ENCODE results near the gene C20orf144.

Gene C20orf144

DNA sequence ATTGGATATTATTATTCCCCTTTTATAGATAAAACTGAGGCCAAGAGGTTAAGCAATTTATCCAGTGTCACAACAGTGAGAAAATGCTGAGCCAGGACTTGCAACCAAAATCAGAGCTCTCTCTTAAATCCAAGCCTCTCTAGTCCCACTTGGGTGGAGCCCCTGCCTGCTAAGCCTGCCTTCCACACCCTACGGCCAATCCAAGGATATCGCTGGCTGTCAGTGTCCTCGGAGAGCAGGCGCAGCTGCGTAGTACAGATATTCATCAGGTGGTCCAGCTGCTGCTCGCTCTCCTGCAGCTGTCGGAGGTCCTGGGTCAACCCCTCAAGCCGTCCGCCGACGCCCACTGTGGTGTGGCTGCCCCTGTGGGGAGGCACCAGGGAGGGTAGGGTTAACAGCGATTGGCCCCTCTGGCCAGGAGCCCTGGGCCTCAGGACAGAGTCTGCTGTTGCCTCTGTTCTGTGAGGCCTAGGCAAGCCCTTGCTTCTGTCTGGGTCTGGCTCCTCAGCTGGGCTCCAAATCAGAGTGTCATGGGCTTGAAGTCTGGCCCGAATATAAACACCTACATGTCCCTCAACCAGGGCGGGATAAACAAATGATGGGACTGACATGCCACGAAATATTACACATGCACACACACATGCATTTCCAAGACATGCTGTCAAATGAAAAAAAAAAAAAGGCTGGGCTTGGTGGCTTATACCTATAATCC lies 16.0 kb downstream of the C20orf144 start:
- DNase-seq = no peak

DNA sequence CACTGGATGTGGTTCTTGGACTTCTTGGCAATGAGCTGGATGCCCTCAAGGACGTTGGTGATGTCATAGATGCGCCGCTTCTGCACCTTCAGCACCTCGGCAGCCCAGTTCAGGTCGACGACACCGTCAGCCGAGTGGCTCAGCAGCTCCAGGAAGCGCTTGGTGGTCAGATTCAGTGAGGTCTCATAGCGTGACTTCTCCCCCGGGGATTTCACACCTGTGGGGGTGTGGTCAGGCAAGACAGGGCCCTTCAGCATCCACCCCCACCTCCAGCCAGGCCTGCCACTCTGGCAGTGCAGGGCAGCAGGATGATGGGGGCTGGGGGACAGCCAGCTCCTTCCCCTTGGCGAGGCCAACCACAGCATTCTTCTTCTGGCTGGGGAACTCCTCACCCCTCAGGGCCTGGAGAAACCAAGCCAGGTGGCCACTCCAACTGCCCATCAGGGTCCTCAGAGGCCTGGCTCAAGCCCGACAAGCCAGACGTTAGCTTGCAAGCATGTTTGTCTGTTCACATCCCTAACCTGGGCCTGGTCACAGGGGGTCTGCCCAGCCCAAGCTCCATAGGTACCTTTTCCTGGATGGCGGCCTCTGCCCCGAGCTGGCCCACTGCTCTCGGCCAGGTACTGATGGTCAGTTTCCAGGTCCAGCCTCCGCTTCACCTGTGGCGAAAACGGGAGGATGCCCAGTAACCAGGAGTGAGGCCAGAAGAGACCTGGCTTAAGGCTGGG lies 17.8 kb downstream of the C20orf144 start:
- no peak for DNase-seq

DNA sequence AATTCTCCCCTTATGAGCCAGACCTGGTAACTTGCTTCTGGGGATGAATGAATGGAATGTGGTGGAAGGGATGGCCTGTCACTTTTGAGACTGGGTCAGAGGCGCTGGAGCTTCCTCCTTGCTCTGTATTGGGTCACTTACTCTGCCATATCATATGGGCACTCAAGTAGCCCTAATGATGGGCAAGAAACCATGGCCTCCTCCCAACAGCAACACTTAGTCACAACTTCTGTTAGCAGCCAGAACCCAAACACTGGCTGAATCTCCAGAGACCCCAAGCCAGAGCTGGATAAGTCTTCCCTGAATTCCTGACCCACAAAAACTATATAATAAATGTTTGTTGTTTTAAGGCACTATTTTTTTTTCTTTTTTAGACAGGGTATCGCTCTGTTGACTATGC lies 18.6 kb downstream of the C20orf144 start:
- DNase-seq = peak; percentile 41

GRCh38 chr20:33681288-33681687 lies 19.2 kb downstream of the C20orf144 start:
- no peak for DNase-seq

DNA sequence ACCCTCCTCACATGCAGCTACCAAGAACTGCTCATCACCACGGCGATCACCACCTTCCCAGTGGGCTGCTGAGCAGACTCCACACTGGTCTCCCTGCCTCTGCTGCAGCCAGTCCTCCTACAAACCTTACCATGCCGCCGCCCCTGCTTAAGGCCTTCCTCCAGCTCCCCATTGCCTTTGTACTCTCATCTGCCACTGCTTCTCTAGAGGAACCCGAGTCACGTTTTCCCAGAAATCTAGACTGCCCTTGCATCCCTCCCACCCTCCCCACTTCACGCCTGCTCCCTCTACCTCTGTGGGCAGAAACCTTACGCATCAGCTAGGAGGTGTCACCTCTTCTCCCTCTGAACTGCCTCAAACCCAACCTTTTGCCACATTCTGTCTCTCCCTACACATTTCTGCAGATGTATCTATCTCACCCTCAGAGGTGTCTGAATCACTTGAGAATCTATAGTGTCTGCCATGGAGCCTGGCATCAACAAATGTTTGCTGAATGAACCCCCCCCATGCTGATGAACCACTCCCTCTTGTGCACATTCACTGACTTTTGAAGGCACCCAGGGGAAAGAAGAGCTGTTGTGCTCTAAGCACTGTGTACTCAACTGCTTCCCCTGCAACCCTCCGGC lies 19.7 kb downstream of the C20orf144 start:
- no peak for DNase-seq

- DNase-seq = no peak
These were observed 22.6 kb downstream of the C20orf144 start for GRCh38 chr20:33684533-33685327.

DNA sequence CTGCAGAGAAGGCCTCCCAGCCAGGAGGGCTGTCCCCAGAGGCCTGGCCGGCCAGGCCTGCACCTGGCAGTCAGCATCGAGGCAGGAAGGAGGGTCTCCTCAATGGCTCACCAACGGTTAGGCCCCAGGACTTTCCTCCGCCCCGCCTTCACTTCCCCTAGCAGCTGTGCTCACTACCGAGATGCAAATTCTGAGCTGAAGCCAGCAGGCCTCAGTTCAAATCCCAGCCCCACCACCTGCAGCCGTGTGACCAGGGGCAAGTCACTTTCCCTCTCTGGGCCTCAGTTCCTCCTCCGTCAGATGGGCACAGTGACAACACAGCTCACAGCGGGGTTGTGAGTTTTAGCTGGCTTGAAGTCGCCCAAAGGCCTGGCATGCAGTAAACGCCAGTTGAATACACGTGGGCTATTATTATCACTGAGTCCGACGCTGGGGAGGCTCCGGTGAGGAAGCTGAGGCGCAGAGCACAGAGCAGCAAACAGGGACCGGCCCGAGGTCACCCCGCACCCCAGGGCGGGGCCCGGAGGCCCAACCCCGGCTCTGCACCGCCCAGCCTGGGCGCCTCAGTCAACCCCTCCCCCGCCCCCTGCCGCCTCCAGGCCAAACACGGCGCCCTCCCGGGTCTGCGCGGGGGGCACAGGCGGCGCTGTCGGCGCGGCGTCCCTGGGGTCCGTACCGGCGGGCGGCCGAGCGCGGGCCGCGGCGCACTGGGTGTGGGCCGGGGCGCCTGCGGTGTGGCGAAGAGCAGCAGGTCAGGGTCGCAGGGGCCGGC lies 23.4 kb downstream of the C20orf144 start:
- DNase-seq = peak; percentile 36

DNA sequence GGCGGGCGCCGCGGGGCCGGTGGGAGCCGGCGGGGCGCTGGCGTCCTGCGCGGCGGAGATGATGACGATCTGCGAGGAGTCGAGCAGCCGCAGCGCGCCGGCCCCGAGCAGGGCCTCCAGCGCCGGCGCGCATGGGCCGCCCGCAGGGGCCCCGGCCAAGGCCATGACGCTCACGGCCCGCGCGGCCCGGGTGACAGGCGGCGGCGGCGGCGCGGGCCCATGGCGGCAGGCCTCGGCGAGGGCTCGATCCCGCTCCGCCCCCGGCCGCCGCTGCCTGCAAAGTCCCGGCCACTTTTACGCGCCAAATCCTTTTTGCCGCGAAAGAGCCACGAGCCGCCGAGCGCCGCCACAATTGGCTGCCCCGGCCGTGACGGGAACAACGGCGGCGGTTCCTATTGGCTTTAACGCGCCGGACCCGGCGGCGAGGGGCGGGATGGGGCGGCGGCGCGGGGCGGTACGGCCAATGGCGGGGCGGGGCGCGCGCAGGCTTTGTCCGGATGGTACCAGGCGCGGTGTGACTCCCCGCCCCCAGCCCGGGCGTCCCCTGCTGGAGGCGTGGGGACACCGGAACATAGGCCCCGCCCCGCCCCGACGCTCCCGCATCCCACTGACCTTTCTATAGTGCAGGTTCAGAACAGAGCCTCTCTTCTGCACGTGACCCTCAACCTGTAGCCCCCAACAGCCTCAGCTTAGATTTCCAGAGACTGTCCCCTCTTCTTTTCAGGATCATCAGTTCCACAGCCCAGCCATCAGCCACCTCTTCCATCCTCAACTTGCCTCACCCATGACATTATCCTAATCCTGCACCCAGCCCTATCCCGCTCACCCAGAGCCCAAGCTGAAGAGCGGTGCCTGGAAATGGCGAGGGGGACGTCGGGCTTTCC lies 24.2 kb downstream of the C20orf144 start, which contains the start of gene E2F1:
Gene E2F1 (minus strand): TSS at position 286 of the 884 bp plus-strand sequence. CDS start 121 bp downstream, at position 165.
- DNase-seq = peak; percentile 95

- DNase-seq = no peak
These were observed 24.8 kb downstream of the C20orf144 start for GRCh38 chr20:33686984-33687366.

GRCh38 chr20:33687370-33687915 lies 25.3 kb downstream of the C20orf144 start:
- DNase-seq = no peak

GRCh38 chr20:33687993-33688937 lies 26.1 kb downstream of the C20orf144 start:
- DNase-seq = no peak

- no peak for DNase-seq
These were observed 26.9 kb downstream of the C20orf144 start for GRCh38 chr20:33688938-33689424.

GRCh38 chr20:33689493-33689892 lies 27.4 kb downstream of the C20orf144 start:
- no peak for DNase-seq

DNA sequence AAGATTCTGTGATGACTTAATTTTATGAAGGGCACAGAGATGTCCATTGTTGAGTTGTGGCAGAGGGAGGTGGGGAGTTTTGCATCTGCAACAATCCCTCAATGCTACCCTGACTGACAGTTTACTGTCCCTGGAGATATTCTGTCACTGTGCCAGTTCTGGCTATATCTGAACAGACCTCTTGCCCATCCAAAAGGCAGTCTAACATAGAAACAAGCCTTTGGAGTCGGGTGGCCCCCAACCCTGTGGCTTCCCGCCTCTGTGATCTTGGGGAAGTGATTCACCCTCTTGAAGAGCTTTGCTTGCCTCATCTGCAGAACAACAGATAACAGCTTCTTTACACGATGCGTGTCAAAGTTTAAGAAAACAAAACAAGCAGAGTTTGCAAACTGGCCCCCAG lies 27.8 kb downstream of the C20orf144 start:
- DNase-seq = peak; percentile 55

DNA sequence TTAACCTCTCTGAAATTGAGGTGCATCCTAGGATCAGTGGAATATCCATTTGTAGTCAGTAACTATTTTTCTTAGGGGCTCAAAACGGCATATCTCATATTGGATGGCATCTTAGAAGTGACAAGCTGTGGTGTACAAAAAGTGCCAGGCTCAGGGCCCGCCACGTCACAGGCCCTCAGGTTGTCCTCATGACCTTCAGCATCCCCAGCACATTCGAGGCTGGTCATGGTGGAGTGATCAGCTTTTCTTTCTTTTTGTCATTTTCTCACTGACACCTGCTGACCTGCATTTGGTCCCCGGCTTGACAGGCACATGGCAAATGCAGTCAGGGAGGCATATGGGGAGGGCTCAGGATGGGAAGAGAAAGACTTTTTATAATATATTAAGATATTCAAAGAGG lies 31.2 kb downstream of the C20orf144 start:
- no peak for DNase-seq

DNA sequence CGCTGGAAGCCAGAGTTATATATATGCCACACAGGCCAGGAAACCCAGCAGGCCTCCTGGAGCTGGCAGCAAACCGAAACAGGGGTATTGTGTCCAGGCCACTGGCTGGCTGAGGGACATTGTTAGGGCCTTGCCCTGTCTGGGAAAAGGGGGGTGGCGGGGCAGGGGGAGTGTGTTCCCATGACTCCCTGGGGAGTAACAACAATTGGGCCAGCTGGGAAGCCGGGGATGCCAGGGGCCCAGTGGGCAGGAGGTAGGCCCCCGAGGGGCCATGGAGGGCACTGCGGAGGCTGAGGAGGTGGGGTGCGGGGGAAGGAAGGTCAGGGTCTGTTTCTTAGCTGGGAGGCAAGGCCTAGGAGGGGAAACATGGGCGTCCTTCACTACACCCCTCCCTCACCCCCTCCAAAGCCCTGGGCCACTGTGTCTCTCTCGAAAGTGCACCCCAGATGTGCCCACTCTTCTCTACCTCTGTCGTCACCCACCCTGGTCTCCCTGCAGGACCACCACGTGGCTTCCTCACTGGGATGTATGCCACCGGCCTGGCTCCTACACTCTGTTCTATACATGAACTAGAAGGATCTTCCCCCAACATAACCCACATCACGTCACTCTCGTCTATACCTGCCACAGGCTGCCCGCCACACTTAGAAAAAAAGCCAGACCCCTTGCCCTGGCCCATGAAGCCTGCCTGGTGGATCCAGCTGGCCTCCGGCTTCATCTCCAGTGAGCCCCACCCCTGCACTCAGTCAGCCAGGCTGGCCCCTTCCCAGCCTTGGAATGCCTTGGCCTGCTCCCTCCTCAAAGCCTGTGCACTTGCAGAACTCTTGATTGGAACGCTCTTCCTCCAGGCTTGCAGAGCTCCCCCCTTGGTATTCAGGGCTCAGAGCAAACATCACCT lies 31.9 kb downstream of the C20orf144 start:
- no peak for DNase-seq

GRCh38 chr20:33694639-33695012 lies 32.5 kb downstream of the C20orf144 start:
- DNase-seq = no peak

DNA sequence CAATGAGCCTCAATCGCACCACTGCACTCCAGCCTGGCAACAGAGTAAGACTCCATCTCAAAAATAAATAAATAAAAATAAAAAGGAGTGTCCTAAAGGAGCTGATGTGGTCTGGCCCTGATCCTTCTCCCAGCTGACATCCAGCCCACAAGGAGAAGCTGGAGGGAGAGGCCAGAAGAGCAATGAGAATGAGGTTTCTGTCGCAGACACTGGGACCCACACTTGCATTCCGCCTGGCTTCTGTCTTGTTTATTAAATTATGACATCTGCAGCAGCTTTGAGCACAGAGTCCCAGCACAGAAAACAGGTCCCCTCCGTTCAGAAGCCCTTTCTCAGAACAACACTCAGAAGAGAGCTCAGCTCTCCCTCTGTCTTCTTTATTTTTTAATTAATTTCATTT lies 34.3 kb downstream of the C20orf144 start:
- no peak for DNase-seq
